NCI-H1417 (cell line): ENCODE results near the gene CHRM2.

Experiments used
- DNase-seq, 3 experiments: peaks; one replicate each; lab custom pipeline; 2025; lab: John Stamatoyannopoulos, UW

The CHRM2 gene

GRCh38 chr7:137025469-137026175 lies 157.2 kb downstream of the CHRM2 start:
- no peak for DNase-seq

GRCh38 chr7:137026176-137026500 lies 157.7 kb downstream of the CHRM2 start:
- no peak for DNase-seq

GRCh38 chr7:137032436-137032835 lies 164.0 kb downstream of the CHRM2 start:
- no peak for DNase-seq

GRCh38 chr7:137036768-137037167 lies 168.3 kb downstream of the CHRM2 start:
- DNase-seq = no peak

- no peak for DNase-seq
Measured at GRCh38 chr7:137038706-137039105, 170.3 kb downstream of the CHRM2 start.

GRCh38 chr7:137040745-137041144 lies 172.3 kb downstream of the CHRM2 start:
- no peak for DNase-seq

GRCh38 chr7:137045573-137045972 lies 177.1 kb downstream of the CHRM2 start:
- no peak for DNase-seq

- DNase-seq = no peak
Measured at GRCh38 chr7:137069249-137069963, 201.0 kb downstream of the CHRM2 start.
